GM19193 (cell line): ENCODE measurements around the gene PLA2R1.
A peak's percentile ranks its signal among the peaks of the same experiment; 100 is the strongest.

Experiments
- POLR2A ChIP-seq: IDR thresholded peaks from 4 replicates; pipeline ENCODE4 v1.6.1; 2011; ENCODE audit not compliant: insufficient read depth, insufficient read length; ENCODE audit errors: extremely low read depth

The PLA2R1 gene

GRCh38 chr2:159938395-159938794, 124.0 kb downstream of the PLA2R1 start:
- TF ChIP-seq POLR2A, result no peak

GRCh38 chr2:159936471-159936870, 125.9 kb downstream of the PLA2R1 start:
- no peak for TF ChIP-seq POLR2A

DNA sequence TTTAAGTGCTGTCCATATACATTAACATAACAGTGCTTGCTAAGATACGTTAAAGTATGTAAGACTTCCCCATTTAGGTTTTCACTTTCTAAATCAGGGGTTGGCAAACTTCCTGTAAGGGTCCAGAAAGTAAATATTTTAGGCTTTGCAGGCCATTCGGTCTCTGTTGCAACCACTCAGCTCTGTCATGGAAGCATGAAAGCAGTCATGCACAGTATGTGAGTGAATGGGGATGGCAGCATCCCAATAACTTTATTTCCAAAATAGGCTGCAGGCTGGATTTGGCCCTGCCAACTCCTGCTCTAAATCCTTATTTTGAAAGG, 128.7 kb downstream of the PLA2R1 start:
- no peak for TF ChIP-seq POLR2A

DNA sequence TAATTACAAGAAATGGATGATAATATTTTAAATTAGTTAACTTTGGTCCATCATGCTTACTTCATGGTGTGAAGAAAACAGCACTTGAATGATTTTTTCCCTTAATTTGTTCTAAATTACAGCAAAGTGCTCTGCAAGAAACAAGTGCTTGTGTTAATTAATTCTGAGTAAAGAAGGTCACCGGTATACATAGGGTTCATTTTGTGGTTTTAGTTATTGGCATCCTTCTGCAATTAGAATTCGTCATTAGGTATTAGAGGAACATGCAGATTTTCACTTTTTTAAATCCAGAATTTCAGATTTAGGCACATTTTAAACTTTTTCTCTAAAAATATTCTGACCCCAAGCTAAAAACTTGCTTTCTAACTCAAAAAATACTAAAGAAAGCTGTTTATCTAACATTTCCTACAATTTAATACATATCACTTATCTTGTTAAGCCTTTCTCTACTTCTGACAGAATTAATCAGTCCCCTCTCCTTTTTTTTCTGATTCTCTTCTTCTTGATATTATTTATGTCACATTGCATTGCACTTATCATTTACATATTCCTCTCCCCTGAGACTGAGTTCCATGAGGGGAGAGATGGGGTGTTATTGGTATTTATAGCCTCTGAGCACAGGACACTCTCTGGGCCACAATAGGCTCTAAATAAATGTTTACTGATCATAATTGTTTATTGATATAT, 129.2 kb downstream of the PLA2R1 start:
- TF ChIP-seq POLR2A, result no peak

- no peak for TF ChIP-seq POLR2A
Observed at GRCh38 chr2:159926695-159927094, 135.7 kb downstream of the PLA2R1 start.

GRCh38 chr2:159925975-159926374, 136.4 kb downstream of the PLA2R1 start:
- TF ChIP-seq POLR2A, result no peak

GRCh38 chr2:159922563-159922962, 139.9 kb downstream of the PLA2R1 start:
- no peak for TF ChIP-seq POLR2A

GRCh38 chr2:159921752-159922404, 140.5 kb downstream of the PLA2R1 start:
- TF ChIP-seq POLR2A, result peak; percentile 22

- TF ChIP-seq POLR2A, result no peak
Observed at GRCh38 chr2:159916511-159916910, 145.9 kb downstream of the PLA2R1 start.

DNA sequence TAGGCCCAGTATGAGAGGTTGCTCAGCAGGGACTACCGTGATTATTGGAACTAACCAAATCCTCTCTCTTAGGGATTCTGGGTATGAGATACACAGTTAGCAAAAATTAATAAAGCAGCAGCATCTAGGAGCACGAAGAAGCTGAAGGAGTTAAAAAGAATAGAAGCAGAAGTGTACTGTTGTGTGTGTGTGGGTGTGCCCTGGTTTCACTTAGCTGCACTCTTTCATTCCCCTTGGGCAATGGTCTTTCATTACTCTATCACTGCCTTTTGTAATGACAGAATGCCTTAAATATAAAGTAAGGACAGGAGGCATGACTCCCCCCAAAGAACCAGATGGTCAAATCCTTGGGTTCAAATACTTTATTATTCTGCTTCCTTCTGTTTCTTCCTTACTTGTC, 148.5 kb downstream of the PLA2R1 start:
- no peak for TF ChIP-seq POLR2A

DNA sequence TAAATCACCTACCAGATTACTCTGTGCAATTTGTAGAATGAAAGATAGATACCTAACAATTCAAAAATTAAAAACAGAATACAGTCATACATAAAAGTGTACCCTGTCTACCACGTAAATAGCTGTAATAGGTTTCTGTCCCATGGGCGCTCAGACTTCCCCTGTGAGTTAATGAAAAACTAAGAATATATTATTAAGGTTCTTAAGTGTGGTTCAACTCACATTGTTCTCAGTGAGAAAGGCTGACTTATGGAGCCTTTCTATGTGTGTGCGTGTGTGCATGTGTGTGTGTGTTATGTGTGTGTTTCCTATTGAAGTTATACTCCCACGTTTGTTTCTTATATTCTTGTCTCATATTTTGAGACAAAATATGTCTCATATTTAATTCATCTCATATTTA, 149.8 kb downstream of the PLA2R1 start:
- TF ChIP-seq POLR2A, result no peak

DNA sequence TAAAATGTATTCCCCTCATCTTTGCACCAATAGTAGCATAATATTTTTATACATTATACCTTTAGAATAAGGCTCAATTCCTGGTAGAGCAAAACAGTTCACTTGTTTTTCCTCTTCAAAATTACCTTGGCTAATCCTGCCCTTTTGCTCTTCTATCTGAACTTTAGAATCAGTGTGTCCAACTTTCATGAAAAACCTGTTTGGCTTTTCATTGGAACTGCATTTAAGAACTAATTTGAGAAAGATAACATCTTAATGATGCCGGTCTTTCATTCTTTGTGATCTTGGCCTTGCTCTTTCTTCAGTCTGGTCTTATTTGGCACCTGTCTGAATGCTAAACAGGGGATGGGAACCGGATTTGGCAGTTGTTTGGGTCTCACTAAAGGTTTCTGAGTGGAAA, 151.5 kb downstream of the PLA2R1 start:
- TF ChIP-seq POLR2A, result no peak

- no peak for TF ChIP-seq POLR2A
Observed at GRCh38 chr2:159908623-159909022, 153.8 kb downstream of the PLA2R1 start.

DNA sequence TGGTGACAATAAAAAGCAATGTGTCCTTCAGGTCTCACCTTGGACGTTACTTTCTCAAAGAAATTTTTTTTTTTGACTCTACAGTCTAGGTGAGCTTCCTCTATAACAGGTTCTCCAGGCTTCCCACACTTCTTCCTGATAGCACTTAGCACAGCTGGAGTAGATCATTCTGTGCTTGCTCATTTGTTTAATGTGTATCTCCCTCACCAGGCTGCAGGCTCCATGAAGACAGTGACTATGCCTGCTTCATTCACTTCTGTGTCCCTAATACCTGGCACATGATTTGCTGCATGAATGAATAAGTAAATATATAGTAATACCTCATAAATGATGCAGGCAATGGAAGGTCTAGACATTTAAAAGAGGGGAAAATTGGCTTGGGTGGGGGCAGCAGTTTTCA, 154.5 kb downstream of the PLA2R1 start:
- TF ChIP-seq POLR2A, result no peak

- no peak for TF ChIP-seq POLR2A
Observed at GRCh38 chr2:159905926-159906714, 156.3 kb downstream of the PLA2R1 start.

DNA sequence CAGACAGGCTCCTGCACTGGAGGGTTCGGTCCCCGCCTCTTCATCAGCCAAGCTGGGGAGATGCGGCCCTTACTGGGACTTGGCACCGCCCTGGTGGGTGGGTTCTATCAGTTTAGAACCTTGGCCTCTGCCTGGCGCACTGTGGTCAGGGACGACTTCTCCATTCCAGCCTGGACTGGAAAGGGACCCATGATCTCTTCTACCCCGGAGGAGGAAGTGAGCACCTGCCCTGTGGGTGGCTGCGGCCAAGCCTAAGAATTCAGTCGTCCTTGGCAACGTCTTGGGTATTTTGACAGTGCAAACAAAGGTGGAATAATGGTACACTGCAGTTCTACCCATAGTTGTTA, 157.5 kb downstream of the PLA2R1 start:
- no peak for TF ChIP-seq POLR2A
